Adipocyte (in vitro differentiated cells): ENCODE data around the gene ZNF649.
"Not testable (repeated sequence)": the region's sequence is repeated elsewhere in the genome, so short reads cannot be mapped to it uniquely, and the experiment has no call there.

Experiments
- DNase-seq: peaks from one replicate; pipeline ENCODE4 v3.0.0-alpha.2; 2015; ENCODE audit warnings: low read depth
- H3K27me3 ChIP-seq: replicated peaks from 2 replicates; pipeline ENCODE4 v1.7.0; 2013; ENCODE audit warnings: mild to moderate bottlenecking, low read length, moderate library complexity; ENCODE audit not compliant: control insufficient read depth, insufficient read depth
- H3K36me3 ChIP-seq: 2 replicates; pipeline ENCODE4 v1.7.0; 2013; ENCODE audit warnings: low read length, mild to moderate bottlenecking, moderate library complexity; ENCODE audit not compliant: control insufficient read depth, insufficient read depth, severe bottlenecking
- H3K4me1 ChIP-seq: 2 replicates; pipeline ENCODE4 v1.7.0; 2013; ENCODE audit warnings: mild to moderate bottlenecking, low read length, moderate library complexity; ENCODE audit not compliant: control insufficient read depth, insufficient read depth
- H3K4me3 ChIP-seq: 2 replicates; pipeline ENCODE4 v1.7.0; 2013; ENCODE audit warnings: mild to moderate bottlenecking, low read length, moderate library complexity
- H3K9ac ChIP-seq: 2 replicates; pipeline ENCODE4 v1.7.0; 2013; ENCODE audit warnings: mild to moderate bottlenecking, low read length, moderate library complexity
- H3K9me3 ChIP-seq: 2 replicates; pipeline ENCODE4 v1.7.0; 2013; ENCODE audit warnings: mild to moderate bottlenecking, low read length, moderate library complexity; ENCODE audit not compliant: control insufficient read depth

ZNF649 gene

DNA sequence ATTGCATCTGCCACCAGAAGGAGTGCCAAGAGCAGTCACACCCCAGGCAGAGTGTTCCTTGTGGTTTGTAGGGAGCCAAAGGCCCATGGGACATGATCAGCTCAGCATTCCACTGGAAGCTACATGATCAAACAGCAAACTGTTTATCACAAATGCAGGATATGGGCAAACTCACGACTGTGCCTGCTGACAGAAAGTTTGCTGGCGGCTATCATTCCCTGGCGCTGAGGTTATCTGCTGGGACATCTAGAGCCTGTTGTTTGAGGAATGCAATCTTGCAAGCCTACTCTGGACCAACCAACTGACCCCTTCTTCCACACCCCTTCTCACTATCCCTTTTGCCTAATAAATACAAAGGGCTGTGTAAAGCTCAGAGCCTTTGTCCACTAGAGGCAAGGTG is 14.8 kb upstream of the ZNF649 start:
- no peaks in the 10 kb centered on the region for H3K27me3 ChIP-seq
- no peaks in the 10 kb centered on the region for H3K36me3 ChIP-seq
- no peak overlapping the region for H3K4me3 ChIP-seq
- DNase-seq = no peak
- H3K9me3 ChIP-seq = peaks cover 80% of the 10 kb centered on the region
- H3K9ac ChIP-seq = no peak overlapping the region
- no peaks in the 10 kb centered on the region for H3K4me1 ChIP-seq

DNA sequence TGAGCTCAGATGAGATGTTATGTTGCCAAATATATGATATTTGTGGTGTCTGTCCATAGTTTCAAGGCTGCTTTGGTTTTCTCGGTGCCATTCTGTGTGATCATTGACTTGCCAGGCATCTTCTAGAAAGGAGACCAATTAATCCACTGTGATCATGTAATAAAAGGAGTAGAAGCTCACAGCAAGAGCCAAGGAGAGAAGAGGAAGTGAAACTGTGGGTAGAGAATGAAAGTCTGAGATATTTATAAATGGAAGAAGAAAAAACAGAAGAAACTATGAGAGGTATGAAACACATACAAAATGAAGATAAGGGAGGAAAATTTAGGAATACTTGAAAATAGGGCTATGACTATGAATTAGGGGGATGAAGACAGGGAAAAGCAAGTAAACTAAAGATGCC is 11.3 kb upstream of the ZNF649 start:
- no peaks in the 10 kb centered on the region for H3K4me1 ChIP-seq
- no peak overlapping the region for H3K9ac ChIP-seq
- DNase-seq = no peak
- H3K9me3 ChIP-seq = peaks cover 91% of the 10 kb centered on the region
- H3K4me3 ChIP-seq = peak overlapping the region; percentile 9
- H3K36me3 ChIP-seq = no peaks in the 10 kb centered on the region
- no peaks in the 10 kb centered on the region for H3K27me3 ChIP-seq

DNA sequence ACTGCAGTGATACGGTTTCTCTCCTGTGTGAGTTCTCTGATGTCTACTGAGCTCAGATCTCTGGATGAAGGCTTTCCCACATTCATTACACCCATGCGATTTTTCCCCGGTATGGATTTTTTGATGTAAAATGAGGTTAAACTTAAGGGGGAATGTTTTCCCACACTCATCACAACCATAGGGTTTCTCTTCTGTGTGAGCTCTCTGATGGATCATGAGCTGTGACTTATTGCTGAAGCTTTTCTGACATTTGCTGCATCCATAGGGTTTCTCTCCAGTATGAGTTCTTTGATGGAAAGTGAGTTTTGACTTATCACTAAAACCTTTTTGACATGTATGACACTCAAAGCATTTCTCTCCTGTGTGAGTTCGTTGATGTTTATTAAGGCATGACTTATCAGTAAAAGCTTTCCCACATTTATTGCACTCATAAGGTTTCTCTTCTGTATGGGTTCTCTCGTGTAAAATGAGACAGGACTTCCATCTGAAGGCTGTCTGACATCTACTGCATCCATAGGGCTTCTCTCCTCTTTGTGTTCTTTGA is 10.6 kb upstream of the ZNF649 start:
- Histone ChIP-seq H3K4me3 (peak overlapping the region; percentile 38), H3K36me3 (no peaks in the 10 kb centered on the region), H3K27me3 (no peaks in the 10 kb centered on the region), H3K9me3 (peaks cover 86% of the 10 kb centered on the region), H3K9ac (no peak overlapping the region), H3K4me1 (no peaks in the 10 kb centered on the region)
- no peak for DNase-seq

DNA sequence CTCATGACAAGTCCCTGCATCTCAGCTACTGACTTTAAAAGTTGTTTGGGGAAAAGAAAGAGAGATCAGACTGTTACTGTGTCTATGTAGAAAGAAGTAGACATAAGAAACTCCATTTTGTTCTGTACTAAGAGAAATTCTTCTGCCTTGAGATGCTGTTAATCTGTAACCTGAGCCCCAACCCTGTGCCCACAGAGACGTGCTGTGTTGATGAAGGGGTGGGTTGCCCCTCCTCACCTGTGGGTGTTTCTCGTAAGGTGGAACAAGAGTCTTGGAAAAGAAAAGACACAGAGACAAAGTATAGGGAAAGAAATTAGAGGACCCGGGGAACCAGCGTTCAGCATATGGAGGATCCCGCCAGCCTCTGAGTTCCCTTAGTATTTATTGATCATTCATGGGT is 3.2 kb upstream of the ZNF649 start:
- H3K27me3 ChIP-seq, DNase-seq, H3K4me1 ChIP-seq, H3K36me3 ChIP-seq, H3K9ac ChIP-seq, H3K4me3 ChIP-seq: not testable (repeated sequence)
- peaks cover 37% of the 10 kb centered on the region for H3K9me3 ChIP-seq

DNA sequence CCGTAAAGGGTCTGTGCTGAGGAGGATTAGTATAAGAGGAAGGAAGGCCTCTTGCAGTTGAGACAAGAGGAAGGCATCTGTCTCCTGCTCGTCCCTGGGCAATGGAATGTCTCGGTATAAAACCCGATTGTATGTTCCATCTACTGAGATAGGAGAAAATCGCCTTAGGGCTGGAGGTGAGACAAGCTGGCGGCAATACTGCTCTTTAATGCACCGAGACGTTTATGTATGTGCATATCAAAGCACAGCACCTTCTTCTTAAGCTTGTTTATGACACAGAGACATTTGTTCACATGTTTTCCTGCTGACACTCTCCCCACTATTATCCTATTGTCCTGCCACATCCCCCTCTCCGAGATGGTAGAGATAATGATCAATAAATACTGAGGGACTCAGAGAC is 1.3 kb upstream of the ZNF649 start:
- not testable (repeated sequence) for H3K9ac ChIP-seq, H3K27me3 ChIP-seq, H3K4me1 ChIP-seq, H3K36me3 ChIP-seq, DNase-seq, H3K4me3 ChIP-seq
- H3K9me3 ChIP-seq = peaks cover 20% of the 10 kb centered on the region

DNA sequence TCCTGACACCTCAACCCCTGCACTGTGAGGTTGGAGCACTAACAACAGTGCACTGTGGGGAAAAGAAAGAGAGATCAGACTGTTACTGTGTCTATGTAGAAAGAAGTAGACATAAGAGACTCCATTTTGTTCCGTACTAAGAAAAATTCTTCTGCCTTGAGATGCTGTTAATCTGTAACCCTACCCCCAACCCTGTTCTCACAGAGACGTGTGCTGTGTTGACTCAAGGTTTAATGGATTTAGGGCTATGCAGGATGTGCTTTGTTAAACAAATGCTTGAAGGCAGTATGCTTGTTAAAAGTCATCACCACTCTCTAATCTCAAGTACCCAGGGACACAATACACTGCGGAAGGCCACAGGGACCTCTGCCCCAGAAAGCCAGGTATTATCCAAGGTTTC is 822 bp upstream of the ZNF649 start:
- DNase-seq = not testable (repeated sequence)

DNA sequence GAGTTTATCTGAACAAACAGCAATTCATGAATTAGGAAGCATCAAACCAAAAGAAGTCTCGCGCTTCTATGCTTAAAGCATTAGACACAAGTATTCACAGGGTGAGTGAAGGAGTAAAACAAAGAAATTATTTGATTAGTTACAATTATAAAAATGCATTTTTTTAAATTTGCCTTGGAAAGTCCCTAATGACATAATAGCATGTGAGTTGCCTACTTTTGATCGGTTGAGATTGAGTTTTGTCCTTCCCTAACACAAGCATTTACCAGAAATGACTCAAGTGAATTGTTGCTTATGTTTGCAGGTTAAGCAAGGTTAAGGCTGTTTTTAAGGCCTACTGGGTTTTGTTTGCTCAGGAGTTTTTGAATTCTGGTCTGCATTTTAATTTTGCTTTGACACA is 389 bp upstream of the ZNF649 start:
- Histone ChIP-seq H3K36me3 (peaks cover 8% of the 10 kb centered on the region), H3K9ac (no peak overlapping the region), H3K9me3 (peaks cover 21% of the 10 kb centered on the region), H3K4me3 (peak overlapping the region; percentile 93), H3K4me1 (peaks cover 3% of the 10 kb centered on the region), H3K27me3 (no peaks in the 10 kb centered on the region)
- DNase-seq = no peak

More for the DNA sequence above, 822 bp upstream of the ZNF649 start:
- not testable (repeated sequence) for H3K9ac ChIP-seq, H3K27me3 ChIP-seq, H3K4me3 ChIP-seq, H3K4me1 ChIP-seq, H3K36me3 ChIP-seq
- H3K9me3 ChIP-seq = peaks cover 18% of the 10 kb centered on the region

DNA sequence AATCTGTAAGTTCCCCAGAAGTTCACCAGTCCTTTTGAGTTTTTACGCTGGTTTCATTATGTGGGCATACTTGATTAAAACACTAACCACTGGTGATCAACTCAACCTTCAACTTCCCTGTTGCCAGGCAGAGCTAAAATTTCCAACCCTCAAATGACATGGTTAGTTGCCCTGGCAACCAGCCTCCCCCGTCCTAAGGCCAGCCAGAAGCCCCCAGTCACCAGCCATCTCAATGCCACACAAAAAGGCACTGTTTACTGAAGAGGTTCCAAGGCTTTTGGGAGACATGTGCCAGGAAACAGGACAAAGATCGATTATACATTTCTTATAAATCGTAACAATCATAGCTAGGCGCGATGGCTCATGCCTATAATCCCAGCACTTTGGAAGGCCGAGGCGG is 1.6 kb downstream of the ZNF649 start:
- H3K9ac ChIP-seq = no peak overlapping the region
- DNase-seq = no peak
- peak overlapping the region; percentile 93 for H3K4me3 ChIP-seq
- peaks cover 28% of the 10 kb centered on the region for H3K36me3 ChIP-seq
- peaks cover 12% of the 10 kb centered on the region for H3K9me3 ChIP-seq
- H3K4me1 ChIP-seq = peaks cover 3% of the 10 kb centered on the region
- no peaks in the 10 kb centered on the region for H3K27me3 ChIP-seq

DNA sequence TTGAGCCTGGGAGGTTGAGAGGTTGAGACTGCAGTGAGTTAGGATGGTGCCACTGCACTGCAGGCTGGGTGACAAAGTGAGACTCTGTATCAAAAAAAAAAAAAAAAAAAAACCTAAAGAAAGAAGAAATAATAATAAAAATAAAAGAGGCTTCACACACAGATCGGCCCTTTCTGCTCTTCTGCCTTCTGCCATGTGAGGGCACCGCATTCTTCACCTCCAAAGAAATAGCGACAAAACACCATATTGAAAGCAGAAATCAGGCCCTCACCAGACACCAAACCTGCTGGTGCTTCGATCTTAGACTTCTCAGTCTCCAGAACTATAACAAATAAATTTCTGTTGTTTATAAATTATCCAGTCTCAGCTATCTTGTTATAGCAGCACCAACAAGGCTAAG is 3.0 kb downstream of the ZNF649 start:
- H3K9ac ChIP-seq = no peak overlapping the region
- H3K27me3 ChIP-seq = no peaks in the 10 kb centered on the region
- peaks cover 15% of the 10 kb centered on the region for H3K9me3 ChIP-seq
- peaks cover 3% of the 10 kb centered on the region for H3K4me1 ChIP-seq
- no peak overlapping the region for H3K4me3 ChIP-seq
- H3K36me3 ChIP-seq = peaks cover 41% of the 10 kb centered on the region
- no peak for DNase-seq

DNA sequence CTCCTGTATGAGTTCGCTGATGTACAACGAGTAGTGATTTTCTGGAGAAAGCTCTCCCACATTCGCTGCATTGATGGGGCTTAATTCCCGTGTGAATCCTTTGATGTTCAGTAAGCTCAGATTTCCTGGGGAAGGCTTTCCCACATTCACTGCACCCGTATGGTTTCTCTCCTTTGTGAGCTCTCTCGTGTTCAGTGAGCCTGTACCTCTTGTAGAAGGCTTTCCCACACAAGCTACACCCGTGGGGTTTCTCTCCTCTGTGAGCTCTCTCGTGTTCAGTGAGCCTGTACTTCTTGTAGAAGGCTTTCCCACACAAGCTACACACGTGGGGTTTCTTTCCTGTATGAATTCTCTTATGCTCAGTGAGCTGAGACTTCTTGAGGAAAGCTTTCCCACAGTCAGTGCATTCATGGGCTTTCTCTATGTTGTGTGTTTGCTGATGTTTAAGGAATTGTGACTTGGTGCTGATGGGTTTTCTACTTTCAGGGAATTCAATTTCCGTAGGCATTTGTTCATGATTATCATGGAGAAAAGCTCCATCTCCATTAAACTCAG is 13.5 kb downstream of the ZNF649 start:
- Histone ChIP-seq H3K4me1 (peaks cover 5% of the 10 kb centered on the region), H3K4me3 (peak overlapping the region; percentile 64), H3K27me3 (no peaks in the 10 kb centered on the region), H3K9me3 (peaks cover 80% of the 10 kb centered on the region), H3K9ac (no peak overlapping the region), H3K36me3 (peaks cover 78% of the 10 kb centered on the region)
- no peak for DNase-seq

DNA sequence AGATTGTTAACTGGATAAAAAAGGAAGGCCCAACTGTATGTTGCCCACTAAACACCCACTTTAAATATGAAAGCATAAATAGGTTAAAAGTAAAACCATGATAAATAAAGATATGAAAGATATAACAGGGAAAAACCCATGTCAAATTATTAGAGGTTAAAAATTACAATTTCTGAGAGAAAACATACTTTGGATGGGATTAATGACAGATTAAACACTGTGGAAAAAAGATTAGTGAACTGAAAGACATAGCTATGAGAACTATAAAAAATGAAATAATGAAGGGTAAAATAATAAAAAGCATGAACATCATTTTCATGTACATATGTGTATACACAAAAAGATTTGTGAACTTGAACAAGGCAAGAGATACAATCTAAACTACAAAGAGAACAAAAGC is 14.9 kb downstream of the ZNF649 start:
- peaks cover 65% of the 10 kb centered on the region for H3K36me3 ChIP-seq
- peaks cover 77% of the 10 kb centered on the region for H3K9me3 ChIP-seq
- no peak for DNase-seq
- H3K9ac ChIP-seq = no peak overlapping the region
- no peaks in the 10 kb centered on the region for H3K27me3 ChIP-seq
- H3K4me3 ChIP-seq = peak overlapping the region; percentile 64
- H3K4me1 ChIP-seq = peaks cover 5% of the 10 kb centered on the region
